NCI-H128 (cell line): ENCODE measurements around the gene RNU6-9.
"Not testable (repeated sequence)": the region's sequence is repeated elsewhere in the genome, so short reads cannot be mapped to it uniquely, and the experiment has no call there.

ENCODE experiments used
- DNase-seq: peaks from one replicate; lab custom pipeline; 2025; ENCODE audit not compliant: unreplicated experiment; lab: John Stamatoyannopoulos, UW

RNU6-9 gene

GRCh38 chr19:892894-893689, at the start of gene RNU6-9, which contains the start of gene MED16:
RNU6-9 (plus strand) TSS chr19:893484.
MED16 (minus strand) TSS chr19:893187; CDS start chr19:891131, 2,056 bp downstream.
- DNase-seq, result peak; percentile 86

- no peak for DNase-seq
Measured at GRCh38 chr19:843836-844545, 49.3 kb upstream of the RNU6-9 start.

- DNase-seq, result no peak
Measured at GRCh38 chr19:844546-844971, 48.7 kb upstream of the RNU6-9 start.

GRCh38 chr19:845707-846521, 47.4 kb upstream of the RNU6-9 start:
- no peak for DNase-seq

GRCh38 chr19:848386-848921, 44.8 kb upstream of the RNU6-9 start:
- no peak for DNase-seq

- DNase-seq, result not testable (repeated sequence)
Measured at GRCh38 chr19:849195-849594, 44.1 kb upstream of the RNU6-9 start.

GRCh38 chr19:850221-850978, 42.9 kb upstream of the RNU6-9 start:
- DNase-seq, result no peak

- no peak for DNase-seq
Measured at GRCh38 chr19:850979-851335, 42.3 kb upstream of the RNU6-9 start.

- no peak for DNase-seq
Measured at GRCh38 chr19:852136-853013, 40.9 kb upstream of the RNU6-9 start, which contains the start of gene ELANE. ELANE (plus strand) TSS chr19:852303; CDS start chr19:852329, 26 bp downstream.

- no peak for DNase-seq
Measured at GRCh38 chr19:853014-853585, 40.2 kb upstream of the RNU6-9 start.

GRCh38 chr19:853614-854220, 39.6 kb upstream of the RNU6-9 start:
- DNase-seq, result not testable (repeated sequence)

- no peak for DNase-seq
Measured at GRCh38 chr19:854549-854948, 38.7 kb upstream of the RNU6-9 start.

GRCh38 chr19:855142-855541, 38.1 kb upstream of the RNU6-9 start:
- no peak for DNase-seq

- DNase-seq, result no peak
Measured at GRCh38 chr19:855566-856120, 37.6 kb upstream of the RNU6-9 start.

GRCh38 chr19:858284-858683, 35.0 kb upstream of the RNU6-9 start:
- no peak for DNase-seq

GRCh38 chr19:858868-859843, 34.1 kb upstream of the RNU6-9 start, which contains the start of gene CFD:
CFD (plus strand) TSS chr19:859664; CDS start chr19:859690, 26 bp downstream.
- no peak for DNase-seq

- no peak for DNase-seq
Measured at GRCh38 chr19:861141-861755, 32.0 kb upstream of the RNU6-9 start.
